Liver (tissue), 9 donors: ENCODE data around the gene FOXRED1. TPM values are rescaled to one million over a fixed set of nuclear protein-coding genes. Genes with fewer than 3 reads are reported as not detected.

Source experiments
- DNase-seq: peaks from one replicate; pipeline ENCODE4 v3.0.0-alpha.2; 2017; ENCODE audit warnings: low spot score
- H3K27ac ChIP-seq, 2 donors: one replicate each; pipeline ENCODE4 v1.7.0; 2013; ENCODE audit warnings: inconsistent platforms in 2 of 2, low read length in 2 of 2, control low read depth in 1 of 2, low read depth in 1 of 2, mild to moderate bottlenecking in 1 of 2
- H3K27me3 ChIP-seq, 4 donors: one replicate each; pipeline versions ENCODE4 v1.6.1 to v1.7.0; 2013; ENCODE audit warnings: low read length in 3 of 4, inconsistent platforms in 1 of 4, mild to moderate bottlenecking in 1 of 4, moderate library complexity in 1 of 4; ENCODE audit not compliant: control insufficient read depth in 4 of 4, insufficient read depth in 4 of 4
- H3K36me3 ChIP-seq, 4 donors: one replicate each; pipeline versions ENCODE4 v1.6.1 to v1.7.0; 2013; ENCODE audit warnings: low read length in 3 of 4, mild to moderate bottlenecking in 3 of 4, low read depth in 1 of 4, moderate library complexity in 1 of 4; ENCODE audit not compliant: control insufficient read depth in 4 of 4, insufficient read depth in 3 of 4
- H3K4me1 ChIP-seq, 4 donors: one replicate each; pipeline versions ENCODE4 v1.6.1 to v1.7.0; 2013; ENCODE audit warnings: low read length in 3 of 4, mild to moderate bottlenecking in 3 of 4, moderate library complexity in 1 of 4; ENCODE audit not compliant: control insufficient read depth in 4 of 4, insufficient read depth in 4 of 4
- H3K4me3 ChIP-seq, 3 donors: one replicate each; pipeline versions ENCODE4 v1.6.1 to v1.7.0; 2013; ENCODE audit warnings: low read length in 3 of 3, control low read depth in 1 of 3, low read depth in 1 of 3, mild to moderate bottlenecking in 1 of 3
- H3K9ac ChIP-seq, 2 donors: one replicate each; pipeline ENCODE4 v1.7.0; 2013; ENCODE audit warnings: low read length in 2 of 2, mild to moderate bottlenecking in 2 of 2, moderate library complexity in 2 of 2, control low read depth in 1 of 2, low read depth in 1 of 2
- H3K9me3 ChIP-seq, 4 donors: one replicate each; pipeline versions ENCODE4 v1.6.1 to v1.7.0; 2013; ENCODE audit warnings: low read length in 3 of 4; ENCODE audit not compliant: control insufficient read depth in 4 of 4
- EGR1 ChIP-seq, 2 donors: IDR thresholded peaks; 2 replicates each; pipeline ENCODE4 v1.6.1; 2016 to 2018; ENCODE audit warnings: antibody characterized with exemption in 2 of 2, low read depth in 2 of 2
- FOXA1 ChIP-seq: IDR thresholded peaks from 2 replicates; pipeline ENCODE4 v1.6.1; 2016; ENCODE audit warnings: antibody characterized with exemption
- FOXA2 ChIP-seq: IDR thresholded peaks from 2 replicates; pipeline ENCODE4 v1.6.1; 2016; ENCODE audit warnings: antibody characterized with exemption
- GABPA ChIP-seq, 2 donors: IDR thresholded peaks in 1 of 2; conservative IDR thresholded peaks in 1 of 2; 2 replicates each; pipeline ENCODE4 v1.6.1; 2016; ENCODE audit warnings: antibody characterized with exemption in 2 of 2, mild to moderate bottlenecking in 1 of 2, moderate library complexity in 1 of 2
- HNF4A ChIP-seq, 2 donors: conservative IDR thresholded peaks; 2 replicates each; pipeline ENCODE4 v1.6.1; 2016; ENCODE audit warnings: antibody characterized with exemption in 2 of 2, mild to moderate bottlenecking in 2 of 2
- HNF4G ChIP-seq: IDR thresholded peaks from 2 replicates; pipeline ENCODE4 v1.6.1; 2016; ENCODE audit warnings: antibody characterized with exemption
- JUND ChIP-seq, 2 donors: IDR thresholded peaks; 2 replicates each; pipeline ENCODE4 v1.6.1; 2016; ENCODE audit warnings: antibody characterized with exemption in 2 of 2
- MAX ChIP-seq: IDR thresholded peaks from 2 replicates; pipeline ENCODE4 v1.6.1; 2016; ENCODE audit warnings: antibody characterized with exemption
- NR2F2 ChIP-seq: IDR thresholded peaks from 2 replicates; pipeline ENCODE4 v1.6.1; 2016; ENCODE audit warnings: antibody characterized with exemption
- RAD21 ChIP-seq, 2 donors: IDR thresholded peaks; 2 replicates each; pipeline ENCODE4 v1.6.1; 2016; ENCODE audit warnings: antibody characterized with exemption in 2 of 2, mild to moderate bottlenecking in 2 of 2
- RXRA ChIP-seq, 2 donors: IDR thresholded peaks; 2 replicates each; pipeline ENCODE4 v1.6.1; 2017 to 2018; ENCODE audit warnings: antibody characterized with exemption in 2 of 2, mild to moderate bottlenecking in 1 of 2
- SP1 ChIP-seq: IDR thresholded peaks from 2 replicates; pipeline ENCODE4 v1.6.1; 2018; ENCODE audit warnings: antibody characterized with exemption, mild to moderate bottlenecking
- TAF1 ChIP-seq: conservative IDR thresholded peaks from 2 replicates; pipeline ENCODE4 v1.6.1; 2016; ENCODE audit warnings: antibody characterized with exemption, mild to moderate bottlenecking
- YY1 ChIP-seq: IDR thresholded peaks from 2 replicates; pipeline ENCODE4 v1.6.1; 2016; ENCODE audit warnings: antibody characterized with exemption, mild to moderate bottlenecking
- WGBS: extraction: QIAGEN DNeasy Blood & Tissue Kit; methylation state at CpG from one replicate; pipeline ENCODE4 v1.1.7; 2013; 5-methylcytosine and 5-hydroxymethylcytosine counted together
- polyA plus RNA-seq, 2 donors: library from polyadenylated mRNA; stranded (reverse) in 1 of 2; unstranded in 1 of 2; fragments of 200-250 nt in 1 of 2; fragments of >200 nt in 1 of 2; fragmentation: Nextera tagmentation in 1 of 2; extraction: Ambion mirVana in 1 of 2; gene quantifications; one replicate each; pipeline versions ENCODE4 v1.2.1 to v1.2.3, GENCODE V29; 2013 to 2015
- total RNA-seq, 2 donors: library from RNA; depleted of rRNA; stranded (reverse); fragments of >200 nt; gene quantifications; one replicate each; pipeline ENCODE4 v1.2.3, GENCODE V29; 2014
- TF ChIP-seq, protein P1 (sequence below): fragments of 150-350 bp; IDR thresholded peaks from 2 replicates; pipeline ENCODE4 v1.5.1; 2017; ENCODE audit warnings: improper control_type of control experiment, low read depth, low read length; ENCODE audit not compliant: missing input control
- TF ChIP-seq, protein P2 (sequence below): IDR thresholded peaks from 2 replicates; pipeline ENCODE4 v1.6.1; 2016; ENCODE audit warnings: antibody characterized with exemption
- TF ChIP-seq, protein P3 (sequence below): IDR thresholded peaks from 2 replicates; pipeline ENCODE4 v1.6.1; 2016; ENCODE audit warnings: antibody characterized with exemption
- TF ChIP-seq, protein P4 (sequence below): IDR thresholded peaks from 2 replicates; pipeline ENCODE4 v1.6.1; 2016; ENCODE audit warnings: antibody characterized with exemption, mild to moderate bottlenecking
- donor health status: healthy.
- donor health status: healthy.
- donor health status: healthy.
- donor health status: healthy.
- donor health status: healthy.

The FOXRED1 gene
- total and polyA plus RNA-seq, 4 donors = 24.0 to 38.9 (median 29.8) TPM

GRCh38 chr11:126282361-126282735 lies 13.4 kb downstream of the FOXRED1 start:
- Histone ChIP-seq H3K4me3 (peak overlapping the region; percentile 63 to 89 (median 74)), H3K27ac (peak overlapping the region; percentile 88 to 97), H3K4me1 (peaks cover 7 to 44% (median 32%) of the 10 kb centered on the region in 4 donors), H3K36me3 (no peaks in the 10 kb centered on the region), H3K27me3 (no peaks in the 10 kb centered on the region), H3K9me3 (no peaks in the 10 kb centered on the region), H3K9ac (peak overlapping the region; percentile 62 to 85)
- TF ChIP-seq JUND (IDR thresholded peaks at IDR 0.05) (no peak), FOXA2 (no peak), HNF4A (conservative IDR thresholded peaks at IDR 0.05) (no peak), TAF1 (peak; percentile 26), EGR1 (IDR thresholded peaks at IDR 0.05; ENCODE audit: low read depth in 2 of 2) (no peak), MAX (no peak)
- TF ChIP-seq, protein P1, sequence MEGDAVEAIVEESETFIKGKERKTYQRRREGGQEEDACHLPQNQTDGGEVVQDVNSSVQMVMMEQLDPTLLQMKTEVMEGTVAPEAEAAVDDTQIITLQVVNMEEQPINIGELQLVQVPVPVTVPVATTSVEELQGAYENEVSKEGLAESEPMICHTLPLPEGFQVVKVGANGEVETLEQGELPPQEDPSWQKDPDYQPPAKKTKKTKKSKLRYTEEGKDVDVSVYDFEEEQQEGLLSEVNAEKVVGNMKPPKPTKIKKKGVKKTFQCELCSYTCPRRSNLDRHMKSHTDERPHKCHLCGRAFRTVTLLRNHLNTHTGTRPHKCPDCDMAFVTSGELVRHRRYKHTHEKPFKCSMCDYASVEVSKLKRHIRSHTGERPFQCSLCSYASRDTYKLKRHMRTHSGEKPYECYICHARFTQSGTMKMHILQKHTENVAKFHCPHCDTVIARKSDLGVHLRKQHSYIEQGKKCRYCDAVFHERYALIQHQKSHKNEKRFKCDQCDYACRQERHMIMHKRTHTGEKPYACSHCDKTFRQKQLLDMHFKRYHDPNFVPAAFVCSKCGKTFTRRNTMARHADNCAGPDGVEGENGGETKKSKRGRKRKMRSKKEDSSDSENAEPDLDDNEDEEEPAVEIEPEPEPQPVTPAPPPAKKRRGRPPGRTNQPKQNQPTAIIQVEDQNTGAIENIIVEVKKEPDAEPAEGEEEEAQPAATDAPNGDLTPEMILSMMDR = no peak
- TF ChIP-seq, protein P2, sequence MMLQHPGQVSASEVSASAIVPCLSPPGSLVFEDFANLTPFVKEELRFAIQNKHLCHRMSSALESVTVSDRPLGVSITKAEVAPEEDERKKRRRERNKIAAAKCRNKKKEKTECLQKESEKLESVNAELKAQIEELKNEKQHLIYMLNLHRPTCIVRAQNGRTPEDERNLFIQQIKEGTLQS = no peak
- TF ChIP-seq, protein P3, sequence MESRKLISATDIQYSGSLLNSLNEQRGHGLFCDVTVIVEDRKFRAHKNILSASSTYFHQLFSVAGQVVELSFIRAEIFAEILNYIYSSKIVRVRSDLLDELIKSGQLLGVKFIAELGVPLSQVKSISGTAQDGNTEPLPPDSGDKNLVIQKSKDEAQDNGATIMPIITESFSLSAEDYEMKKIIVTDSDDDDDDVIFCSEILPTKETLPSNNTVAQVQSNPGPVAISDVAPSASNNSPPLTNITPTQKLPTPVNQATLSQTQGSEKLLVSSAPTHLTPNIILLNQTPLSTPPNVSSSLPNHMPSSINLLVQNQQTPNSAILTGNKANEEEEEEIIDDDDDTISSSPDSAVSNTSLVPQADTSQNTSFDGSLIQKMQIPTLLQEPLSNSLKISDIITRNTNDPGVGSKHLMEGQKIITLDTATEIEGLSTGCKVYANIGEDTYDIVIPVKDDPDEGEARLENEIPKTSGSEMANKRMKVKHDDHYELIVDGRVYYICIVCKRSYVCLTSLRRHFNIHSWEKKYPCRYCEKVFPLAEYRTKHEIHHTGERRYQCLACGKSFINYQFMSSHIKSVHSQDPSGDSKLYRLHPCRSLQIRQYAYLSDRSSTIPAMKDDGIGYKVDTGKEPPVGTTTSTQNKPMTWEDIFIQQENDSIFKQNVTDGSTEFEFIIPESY = no peak
- 5% methylated on average over 15 of the region's 15 CpGs for WGBS
- DNase-seq = no peak

GRCh38 chr11:126282736-126283591 lies 14.0 kb downstream of the FOXRED1 start, which contains the start of gene TIRAP:
Gene TIRAP, plus strand, starts transcription at chr11:126283093. Its CDS starts 7,802 bp downstream, at chr11:126290895.
- H3K27me3 ChIP-seq = no peaks in the 10 kb centered on the region
- DNase-seq = peak; percentile 69
- under 1% methylated on average over 82 of the region's 82 CpGs for WGBS
- peak within 1 kb of the TSS; percentile 63 to 89 (median 74) for H3K4me3 ChIP-seq
- H3K9me3 ChIP-seq = no peaks in the 10 kb centered on the region
- peaks cover 7 to 38% (median 26%) of the 10 kb centered on the region in 4 donors for H3K4me1 ChIP-seq
- peak within 1 kb of the TSS; percentile 62 to 85 for H3K9ac ChIP-seq
- no peaks in the 10 kb centered on the region for H3K36me3 ChIP-seq
- H3K27ac ChIP-seq = peak within 1 kb of the TSS; percentile 88 to 97
- TF ChIP-seq JUND (IDR thresholded peaks at IDR 0.05) = no peak
- TF ChIP-seq FOXA1 = no peak
- TF ChIP-seq, protein P4, sequence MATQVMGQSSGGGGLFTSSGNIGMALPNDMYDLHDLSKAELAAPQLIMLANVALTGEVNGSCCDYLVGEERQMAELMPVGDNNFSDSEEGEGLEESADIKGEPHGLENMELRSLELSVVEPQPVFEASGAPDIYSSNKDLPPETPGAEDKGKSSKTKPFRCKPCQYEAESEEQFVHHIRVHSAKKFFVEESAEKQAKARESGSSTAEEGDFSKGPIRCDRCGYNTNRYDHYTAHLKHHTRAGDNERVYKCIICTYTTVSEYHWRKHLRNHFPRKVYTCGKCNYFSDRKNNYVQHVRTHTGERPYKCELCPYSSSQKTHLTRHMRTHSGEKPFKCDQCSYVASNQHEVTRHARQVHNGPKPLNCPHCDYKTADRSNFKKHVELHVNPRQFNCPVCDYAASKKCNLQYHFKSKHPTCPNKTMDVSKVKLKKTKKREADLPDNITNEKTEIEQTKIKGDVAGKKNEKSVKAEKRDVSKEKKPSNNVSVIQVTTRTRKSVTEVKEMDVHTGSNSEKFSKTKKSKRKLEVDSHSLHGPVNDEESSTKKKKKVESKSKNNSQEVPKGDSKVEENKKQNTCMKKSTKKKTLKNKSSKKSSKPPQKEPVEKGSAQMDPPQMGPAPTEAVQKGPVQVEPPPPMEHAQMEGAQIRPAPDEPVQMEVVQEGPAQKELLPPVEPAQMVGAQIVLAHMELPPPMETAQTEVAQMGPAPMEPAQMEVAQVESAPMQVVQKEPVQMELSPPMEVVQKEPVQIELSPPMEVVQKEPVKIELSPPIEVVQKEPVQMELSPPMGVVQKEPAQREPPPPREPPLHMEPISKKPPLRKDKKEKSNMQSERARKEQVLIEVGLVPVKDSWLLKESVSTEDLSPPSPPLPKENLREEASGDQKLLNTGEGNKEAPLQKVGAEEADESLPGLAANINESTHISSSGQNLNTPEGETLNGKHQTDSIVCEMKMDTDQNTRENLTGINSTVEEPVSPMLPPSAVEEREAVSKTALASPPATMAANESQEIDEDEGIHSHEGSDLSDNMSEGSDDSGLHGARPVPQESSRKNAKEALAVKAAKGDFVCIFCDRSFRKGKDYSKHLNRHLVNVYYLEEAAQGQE = peak; percentile 72
- peak in 1 of 2 donors; percentile 81 for TF ChIP-seq RXRA (IDR thresholded peaks at IDR 0.05)
- TF ChIP-seq RAD21 (IDR thresholded peaks at IDR 0.05) = peak in 1 of 2 donors; percentile 14
- no peak for TF ChIP-seq GABPA (IDR thresholded peaks at IDR 0.05 in 1 of 2, conservative IDR thresholded peaks at IDR 0.05 in 1 of 2)
- TF ChIP-seq SP1 = no peak
- no peak for TF ChIP-seq FOXA2
- TF ChIP-seq, protein P2 = no peak
- TF ChIP-seq TAF1 = peak; percentile 81
- no peak for TF ChIP-seq EGR1 (IDR thresholded peaks at IDR 0.05; ENCODE audit: low read depth in 2 of 2)
- no peak for TF ChIP-seq HNF4A (conservative IDR thresholded peaks at IDR 0.05)
- TF ChIP-seq NR2F2 = peak; percentile 35
- no peak for TF ChIP-seq MAX
- TF ChIP-seq, protein P1 = no peak
- TF ChIP-seq HNF4G = no peak
- TF ChIP-seq YY1 = no peak
